Stomach (tissue), 4 donors: ENCODE measurements around the gene SLC13A2.

Experiments used
- POLR2A ChIP-seq, 4 donors: fragments of 450-650 bp; IDR thresholded peaks; one replicate each; pipeline ENCODE4 v1.6.1; 2016; ENCODE audit warnings: antibody characterized with exemption in 4 of 4, control low read depth in 2 of 4, mild to moderate bottlenecking in 1 of 4, moderate library complexity in 1 of 4
- TF ChIP-seq, protein P1 (sequence below), 7 experiments: fragments of 450-650 bp in 4 of 7; fragments of 200-600 bp in 3 of 7; sonication (generic) in 3 of 7; IDR thresholded peaks; one replicate each; pipeline ENCODE4 v1.5.1; 2016 to 2019; ENCODE audit warnings: antibody characterized with exemption in 7 of 7, control low read depth in 2 of 7, mild to moderate bottlenecking in 1 of 7

DNA sequence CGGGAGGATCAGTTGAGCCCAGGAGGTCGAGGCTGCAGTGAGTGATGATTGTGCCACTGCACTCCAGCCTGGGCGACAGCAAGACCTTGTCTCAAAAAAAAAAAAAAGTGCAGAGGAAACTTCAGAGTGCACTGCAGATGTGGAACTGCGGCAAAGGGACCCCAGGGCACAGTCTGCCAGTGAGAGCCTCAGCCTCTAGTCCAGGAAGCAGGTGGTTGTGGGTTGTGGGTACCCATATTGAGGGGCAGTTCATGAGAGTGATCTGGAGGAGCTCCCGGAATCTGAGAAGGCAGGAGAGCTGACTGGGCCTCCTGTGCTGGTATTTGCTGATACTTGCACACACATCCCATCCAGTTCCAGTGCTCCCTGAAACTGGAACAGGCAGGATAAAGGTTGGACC, 45.8 kb downstream of the SLC13A2 start:
- TF ChIP-seq POLR2A (IDR thresholded peaks at IDR 0.05) = no peak
- TF ChIP-seq, protein P1, sequence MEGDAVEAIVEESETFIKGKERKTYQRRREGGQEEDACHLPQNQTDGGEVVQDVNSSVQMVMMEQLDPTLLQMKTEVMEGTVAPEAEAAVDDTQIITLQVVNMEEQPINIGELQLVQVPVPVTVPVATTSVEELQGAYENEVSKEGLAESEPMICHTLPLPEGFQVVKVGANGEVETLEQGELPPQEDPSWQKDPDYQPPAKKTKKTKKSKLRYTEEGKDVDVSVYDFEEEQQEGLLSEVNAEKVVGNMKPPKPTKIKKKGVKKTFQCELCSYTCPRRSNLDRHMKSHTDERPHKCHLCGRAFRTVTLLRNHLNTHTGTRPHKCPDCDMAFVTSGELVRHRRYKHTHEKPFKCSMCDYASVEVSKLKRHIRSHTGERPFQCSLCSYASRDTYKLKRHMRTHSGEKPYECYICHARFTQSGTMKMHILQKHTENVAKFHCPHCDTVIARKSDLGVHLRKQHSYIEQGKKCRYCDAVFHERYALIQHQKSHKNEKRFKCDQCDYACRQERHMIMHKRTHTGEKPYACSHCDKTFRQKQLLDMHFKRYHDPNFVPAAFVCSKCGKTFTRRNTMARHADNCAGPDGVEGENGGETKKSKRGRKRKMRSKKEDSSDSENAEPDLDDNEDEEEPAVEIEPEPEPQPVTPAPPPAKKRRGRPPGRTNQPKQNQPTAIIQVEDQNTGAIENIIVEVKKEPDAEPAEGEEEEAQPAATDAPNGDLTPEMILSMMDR (IDR thresholded peaks at IDR 0.05) = no peak
